Tibial nerve (tissue), 4 donors: ENCODE measurements around the gene CNP. TPM values are rescaled to one million over a fixed set of nuclear protein-coding genes. Genes with fewer than 3 reads are reported as not detected.
A peak's percentile ranks its signal among the peaks of the same experiment; 100 is the strongest.
"Not testable (repeated sequence)": the region's sequence is repeated elsewhere in the genome, so short reads cannot be mapped to it uniquely, and the experiment has no call there.

ENCODE experiments used
- DNase-seq, 2 donors: peaks; one replicate each; pipeline ENCODE4 v3.0.0-alpha.2; 2019; ENCODE audit warnings: low spot score in 2 of 2
- H3K27ac ChIP-seq, 4 donors: fragments of 200-600 bp; sonication (generic) in 3 of 4; one replicate each; pipeline ENCODE4 v1.5.1; 2017 to 2019; ENCODE audit warnings: mild to moderate bottlenecking in 1 of 4
- H3K27me3 ChIP-seq, 2 donors: fragments of 200-600 bp; sonication (generic) in 1 of 2; one replicate each; pipeline versions ENCODE4 v1.5.1 to v1.6.0; 2017 to 2019
- H3K36me3 ChIP-seq, 3 donors: fragments of 200-600 bp; sonication (generic); one replicate each; pipeline ENCODE4 v1.5.1; 2018 to 2019
- H3K4me1 ChIP-seq, 4 donors: fragments of 200-600 bp; sonication (generic) in 3 of 4; one replicate each; pipeline ENCODE4 v1.5.1; 2017 to 2019
- H3K4me3 ChIP-seq, 4 donors: fragments of 200-600 bp; sonication (generic) in 3 of 4; one replicate each; pipeline ENCODE4 v1.5.1; 2017 to 2019; ENCODE audit warnings: mild to moderate bottlenecking in 1 of 4, moderate library complexity in 1 of 4
- H3K9me3 ChIP-seq, 4 donors: fragments of 200-600 bp; sonication (generic) in 3 of 4; one replicate each; pipeline ENCODE4 v1.5.1; 2017 to 2019
- EP300 ChIP-seq, 2 donors: sonication (generic); formaldehyde crosslinking; IDR thresholded peaks; one replicate each; pipeline ENCODE4 v1.6.1; 2017; ENCODE audit warnings: antibody characterized with exemption in 2 of 2, mild to moderate bottlenecking in 1 of 2
- POLR2A ChIP-seq, 2 donors: fragments of 450-650 bp; IDR thresholded peaks; one replicate each; pipeline ENCODE4 v1.6.1; 2017; ENCODE audit warnings: antibody characterized with exemption in 2 of 2, mild to moderate bottlenecking in 2 of 2, moderate library complexity in 2 of 2
- WGBS, 2 donors: methylation state at CpG; one replicate each; pipeline ENCODE4 v1.1.5; 2018; 5-methylcytosine and 5-hydroxymethylcytosine counted together
- total RNA-seq, 4 donors: library from RNA; depleted of rRNA; stranded (reverse); fragments of >200 nt; gene quantifications; one replicate each; pipeline ENCODE4 v1.1.0, GENCODE V29; 2016
- TF ChIP-seq, protein P1 (sequence below), 5 experiments: fragments of 200-600 bp in 3 of 5; fragments of 450-650 bp in 2 of 5; sonication (generic) in 3 of 5; IDR thresholded peaks; one replicate each; pipeline ENCODE4 v1.5.1; 2016 to 2019; ENCODE audit warnings: antibody characterized with exemption in 5 of 5, mild to moderate bottlenecking in 3 of 5, moderate library complexity in 2 of 5

CNP gene
- total RNA-seq, 4 donors from 2014 or later: 174 to 345 (median 256) TPM

DNA sequence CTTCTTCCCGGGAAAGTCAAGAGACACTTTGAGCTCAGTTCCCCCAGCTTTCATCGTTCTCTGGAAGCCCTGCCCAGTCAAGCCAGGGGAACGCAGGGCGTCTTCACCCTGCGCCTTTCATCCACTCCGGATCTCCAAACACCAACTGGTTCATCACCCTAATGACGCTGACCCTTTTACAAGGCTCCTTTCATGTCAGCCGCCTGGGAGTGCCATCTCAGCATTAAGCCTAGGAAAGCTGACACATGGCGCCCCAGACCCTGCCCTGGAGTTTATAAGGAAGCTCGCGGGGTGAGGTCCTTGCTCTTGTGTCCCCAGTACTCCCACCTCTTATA is 51.2 kb downstream of the CNP start:
- Histone ChIP-seq H3K4me1 (peaks cover 4 to 74% (median 48%) of the 10 kb centered on the region in 4 donors), H3K4me3 (peak overlapping the region; percentile 56 to 82 (median 74))
- 3 to 6% methylated on average over 11 of the region's 11 CpGs for WGBS, 2 donors

DNA sequence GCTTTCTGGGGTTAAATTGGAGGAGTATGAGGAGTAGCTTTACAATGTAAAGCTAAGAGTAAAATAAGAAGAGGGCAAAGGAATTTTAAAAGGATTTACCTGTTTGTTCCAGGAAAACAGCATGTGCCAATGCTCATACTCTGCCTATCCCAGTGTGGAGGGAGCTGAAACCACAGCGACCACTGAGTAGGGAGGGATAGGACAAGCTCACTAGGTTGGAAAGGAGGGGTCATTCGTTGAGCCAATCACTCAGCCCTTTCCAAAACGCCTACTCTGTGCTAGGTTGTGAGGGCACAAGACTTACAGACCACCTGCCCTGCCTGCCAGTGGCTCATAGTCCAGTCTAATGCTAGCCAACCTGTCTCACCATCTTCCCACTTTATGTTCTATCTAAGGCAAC is 51.7 kb downstream of the CNP start:
- WGBS, 2 donors: 24 to 46% methylated on average over 3 of the region's 3 CpGs

More for the DNA sequence above, 51.2 kb downstream of the CNP start:
- H3K9me3 ChIP-seq: no peaks in the 10 kb centered on the region
- TF ChIP-seq POLR2A (IDR thresholded peaks at IDR 0.05): no peak
- TF ChIP-seq, protein P1, sequence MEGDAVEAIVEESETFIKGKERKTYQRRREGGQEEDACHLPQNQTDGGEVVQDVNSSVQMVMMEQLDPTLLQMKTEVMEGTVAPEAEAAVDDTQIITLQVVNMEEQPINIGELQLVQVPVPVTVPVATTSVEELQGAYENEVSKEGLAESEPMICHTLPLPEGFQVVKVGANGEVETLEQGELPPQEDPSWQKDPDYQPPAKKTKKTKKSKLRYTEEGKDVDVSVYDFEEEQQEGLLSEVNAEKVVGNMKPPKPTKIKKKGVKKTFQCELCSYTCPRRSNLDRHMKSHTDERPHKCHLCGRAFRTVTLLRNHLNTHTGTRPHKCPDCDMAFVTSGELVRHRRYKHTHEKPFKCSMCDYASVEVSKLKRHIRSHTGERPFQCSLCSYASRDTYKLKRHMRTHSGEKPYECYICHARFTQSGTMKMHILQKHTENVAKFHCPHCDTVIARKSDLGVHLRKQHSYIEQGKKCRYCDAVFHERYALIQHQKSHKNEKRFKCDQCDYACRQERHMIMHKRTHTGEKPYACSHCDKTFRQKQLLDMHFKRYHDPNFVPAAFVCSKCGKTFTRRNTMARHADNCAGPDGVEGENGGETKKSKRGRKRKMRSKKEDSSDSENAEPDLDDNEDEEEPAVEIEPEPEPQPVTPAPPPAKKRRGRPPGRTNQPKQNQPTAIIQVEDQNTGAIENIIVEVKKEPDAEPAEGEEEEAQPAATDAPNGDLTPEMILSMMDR (IDR thresholded peaks at IDR 0.05): no peak
- no peak for TF ChIP-seq EP300 (IDR thresholded peaks at IDR 0.05)
- H3K27ac ChIP-seq: peak overlapping the region; percentile 73 to 94 (median 90)
- no peak for DNase-seq
- H3K36me3 ChIP-seq: peaks cover 0 to 13% (median 6%) of the 10 kb centered on the region in 3 donors
- H3K27me3 ChIP-seq: no peaks in the 10 kb centered on the region

DNA sequence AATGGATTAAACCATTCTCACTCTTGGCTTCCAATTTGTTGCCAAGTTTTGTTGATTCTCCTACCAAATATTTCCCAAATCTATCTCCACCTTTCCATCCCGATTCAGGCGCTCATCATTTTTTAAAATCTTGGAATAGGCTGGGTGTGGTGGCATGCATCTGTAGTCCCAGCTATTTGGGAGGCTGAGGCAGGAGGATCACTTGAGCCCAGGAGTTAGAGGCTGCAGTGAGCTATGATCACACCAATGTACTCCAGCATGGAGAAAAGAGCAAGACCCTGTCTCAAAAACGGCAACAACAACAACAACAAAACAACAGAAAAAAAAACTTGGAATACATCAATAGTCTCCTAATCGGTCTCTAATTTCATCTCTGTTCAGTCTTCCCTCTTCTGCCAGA is 52.4 kb downstream of the CNP start:
- Histone ChIP-seq H3K36me3 (peaks cover 0 to 25% (median 14%) of the 10 kb centered on the region in 3 donors), H3K4me1 (peaks cover 4 to 72% (median 40%) of the 10 kb centered on the region in 4 donors), H3K9me3 (no peaks in the 10 kb centered on the region), H3K27ac (no peak overlapping the region), H3K27me3 (no peaks in the 10 kb centered on the region), H3K4me3 (no peak overlapping the region)
- TF ChIP-seq POLR2A (IDR thresholded peaks at IDR 0.05) (no peak), EP300 (IDR thresholded peaks at IDR 0.05) (no peak)
- TF ChIP-seq, protein P1 (IDR thresholded peaks at IDR 0.05): no peak
- WGBS, 2 donors: 93 to 96% methylated on average over 4 of the region's 4 CpGs
- no peak for DNase-seq

More for the DNA sequence above, 51.7 kb downstream of the CNP start:
- Histone ChIP-seq H3K9me3 (no peaks in the 10 kb centered on the region), H3K4me1 (peaks cover 4 to 73% (median 45%) of the 10 kb centered on the region in 4 donors), H3K27me3 (no peaks in the 10 kb centered on the region), H3K27ac (peak overlapping the region in 3 of 4 donors; percentile 87 to 94 (median 92)), H3K4me3 (peak overlapping the region in 2 of 4 donors; percentile 72 to 75), H3K36me3 (peaks cover 0 to 18% (median 10%) of the 10 kb centered on the region in 3 donors)
- no peak for DNase-seq
- no peak for TF ChIP-seq POLR2A (IDR thresholded peaks at IDR 0.05)
- no peak for TF ChIP-seq EP300 (IDR thresholded peaks at IDR 0.05)
- TF ChIP-seq, protein P1 (IDR thresholded peaks at IDR 0.05): no peak

DNA sequence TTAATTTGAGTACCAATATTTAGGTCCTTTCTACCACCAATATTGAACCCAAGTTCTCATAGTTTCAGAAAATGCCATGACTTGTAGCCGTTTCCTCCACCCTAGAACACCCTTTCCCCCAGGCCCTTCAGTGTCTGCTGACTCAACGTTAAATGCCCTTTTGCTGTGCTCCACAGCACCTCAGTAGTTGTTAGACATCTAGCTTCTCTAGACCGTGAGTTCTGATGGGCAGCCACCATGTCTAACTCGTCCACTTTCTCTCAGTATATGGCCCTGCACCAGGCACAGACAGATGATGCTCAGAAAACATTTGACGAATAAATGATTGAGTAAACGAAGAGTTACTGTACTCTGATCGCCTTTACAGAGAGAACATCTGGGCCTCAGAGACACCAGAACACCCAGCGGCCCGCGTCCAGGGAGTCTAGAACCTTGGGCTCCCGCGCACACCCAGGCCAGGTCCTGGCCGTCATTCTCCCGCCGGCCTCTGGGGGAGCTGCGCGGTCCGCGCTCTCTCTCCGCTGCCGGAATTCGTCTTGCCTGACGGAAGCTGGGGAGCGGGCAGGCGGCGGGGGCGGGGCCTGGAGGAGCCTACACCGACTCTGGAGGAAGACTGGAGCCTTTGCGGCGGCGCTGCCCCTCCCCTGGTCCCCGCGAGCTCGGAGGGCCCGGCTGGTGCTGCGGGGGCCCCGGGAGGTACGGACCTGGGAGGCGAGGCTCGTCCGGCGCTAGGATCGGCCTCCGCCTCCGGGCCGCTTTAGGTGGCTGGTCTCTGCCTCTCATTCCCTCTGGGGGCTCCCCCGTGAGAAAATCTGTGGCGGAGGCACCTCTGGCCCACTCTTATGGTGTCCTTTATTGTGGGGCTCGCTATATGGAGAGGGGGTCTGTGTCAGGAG is 53.2 kb downstream of the CNP start, which contains the start of gene NKIRAS2:
Gene NKIRAS2, plus strand, starts transcription at position 582 of the 896 bp plus-strand sequence. CDS start 1,488 bp downstream, outside the sequence.
- TF ChIP-seq, protein P1 (IDR thresholded peaks at IDR 0.05): peak; percentile 93 to 98 (median 96)
- TF ChIP-seq EP300 (IDR thresholded peaks at IDR 0.05) (peak; percentile 70 to 82), POLR2A (IDR thresholded peaks at IDR 0.05) (peak; percentile 14 to 63)
- 11 to 23% methylated on average over 16 to 31 of the region's 49 CpGs for WGBS, 2 donors
- peaks cover 4 to 72% (median 40%) of the 10 kb centered on the region in 4 donors for H3K4me1 ChIP-seq

DNA sequence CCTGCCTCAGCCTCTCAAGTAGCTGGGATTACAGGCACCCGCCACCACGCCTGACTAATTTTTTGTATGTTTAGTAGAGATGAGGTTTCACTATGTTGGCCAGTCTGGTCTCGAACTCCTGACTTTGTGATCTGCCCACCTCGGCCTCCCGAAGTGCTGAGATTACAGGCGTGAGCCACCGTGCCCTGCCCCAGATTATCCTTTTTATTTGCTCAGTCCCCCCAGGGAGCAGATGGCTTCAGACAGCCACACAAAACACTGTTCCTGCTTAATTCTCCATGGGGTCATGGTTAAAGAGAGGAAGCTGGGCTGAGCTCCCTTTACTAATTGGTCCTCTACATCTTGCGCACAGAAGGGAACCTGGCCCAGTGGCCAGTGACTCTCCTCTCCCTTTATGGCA is 54.2 kb downstream of the CNP start:
- DNase-seq, H3K9me3 ChIP-seq, H3K27me3 ChIP-seq: not testable (repeated sequence)
- peaks cover 4 to 72% (median 36%) of the 10 kb centered on the region in 4 donors for H3K4me1 ChIP-seq
- H3K4me3 ChIP-seq: peak overlapping the region; percentile 74 to 99 (median 88)
- peak overlapping the region in 1 of 4 donors; percentile 93 for H3K27ac ChIP-seq
- WGBS, 2 donors: 71 to 83% methylated on average over 8 of the region's 8 CpGs
- H3K36me3 ChIP-seq: peaks cover 0 to 29% (median 14%) of the 10 kb centered on the region in 3 donors

More for the DNA sequence above, 53.2 kb downstream of the CNP start, which contains the start of gene NKIRAS2:
- Histone ChIP-seq H3K27me3 (no peaks in the 10 kb centered on the region), H3K9me3 (no peaks in the 10 kb centered on the region), H3K4me3 (peak within 1 kb of the TSS; percentile 74 to 99 (median 88)), H3K36me3 (peaks cover 0 to 29% (median 14%) of the 10 kb centered on the region in 3 donors), H3K27ac (peak within 1 kb of the TSS; percentile 63 to 93 (median 90))
- peak; percentile 83 to 87 for DNase-seq
